Measurements from ENCODE around the gene CNTNAP2.

The CNTNAP2 gene

DNA sequence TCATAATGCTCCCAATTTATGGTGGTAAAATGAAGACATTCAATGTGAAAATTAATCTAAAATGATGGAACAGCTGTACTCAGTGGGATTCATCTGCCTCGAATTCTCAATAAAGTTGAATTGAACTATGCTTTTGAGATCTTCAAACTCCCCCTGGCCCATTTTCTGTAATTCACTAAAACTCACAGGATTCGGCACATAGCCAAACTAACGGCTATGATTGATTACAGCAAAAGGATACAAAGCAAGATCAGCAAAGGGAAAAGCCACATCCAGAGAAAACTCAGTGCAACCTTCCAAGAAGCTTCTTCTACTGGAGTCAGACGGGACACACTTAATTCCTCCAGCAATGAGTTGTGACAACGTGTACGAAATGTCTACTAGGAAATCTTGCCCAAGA is 307.5 kb downstream of the CNTNAP2 start:
- Histone ChIP-seq H3K4me2 (ENCODE audit: insufficient read depth, low read length) (no peak overlapping the region), H3K4me1 (ENCODE audit: insufficient read depth, low read length) (no peaks in the 10 kb centered on the region), H2AFZ (ENCODE audit: low read depth, low read length) (no peak overlapping the region), H3K9me3 (ENCODE audit: insufficient read depth, low read length, severe bottlenecking) (no peaks in the 10 kb centered on the region), H3K27ac (ENCODE audit: low read length) (no peak overlapping the region), H3K79me2 (ENCODE audit: insufficient read depth, low read length) (no peaks in the 10 kb centered on the region), H3K9ac (ENCODE audit: low read depth, low read length) (no peak overlapping the region), H4K20me1 (ENCODE audit: insufficient read depth, low read length) (no peaks in the 10 kb centered on the region), H3K4me3 (ENCODE audit: low read depth in 1 of 2, low read length in 2 of 2) (no peak overlapping the region), H3K36me3 (ENCODE audit: insufficient read depth, low read length) (no peaks in the 10 kb centered on the region), H3K27me3 (ENCODE audit: insufficient read depth, low read length, poor library complexity) (no peaks in the 10 kb centered on the region)
- ATAC-seq (ENCODE audit: insufficient read depth, low read depth) = no peak
- TF ChIP-seq, protein P1, sequence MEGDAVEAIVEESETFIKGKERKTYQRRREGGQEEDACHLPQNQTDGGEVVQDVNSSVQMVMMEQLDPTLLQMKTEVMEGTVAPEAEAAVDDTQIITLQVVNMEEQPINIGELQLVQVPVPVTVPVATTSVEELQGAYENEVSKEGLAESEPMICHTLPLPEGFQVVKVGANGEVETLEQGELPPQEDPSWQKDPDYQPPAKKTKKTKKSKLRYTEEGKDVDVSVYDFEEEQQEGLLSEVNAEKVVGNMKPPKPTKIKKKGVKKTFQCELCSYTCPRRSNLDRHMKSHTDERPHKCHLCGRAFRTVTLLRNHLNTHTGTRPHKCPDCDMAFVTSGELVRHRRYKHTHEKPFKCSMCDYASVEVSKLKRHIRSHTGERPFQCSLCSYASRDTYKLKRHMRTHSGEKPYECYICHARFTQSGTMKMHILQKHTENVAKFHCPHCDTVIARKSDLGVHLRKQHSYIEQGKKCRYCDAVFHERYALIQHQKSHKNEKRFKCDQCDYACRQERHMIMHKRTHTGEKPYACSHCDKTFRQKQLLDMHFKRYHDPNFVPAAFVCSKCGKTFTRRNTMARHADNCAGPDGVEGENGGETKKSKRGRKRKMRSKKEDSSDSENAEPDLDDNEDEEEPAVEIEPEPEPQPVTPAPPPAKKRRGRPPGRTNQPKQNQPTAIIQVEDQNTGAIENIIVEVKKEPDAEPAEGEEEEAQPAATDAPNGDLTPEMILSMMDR (IDR thresholded peaks at IDR 0.05; ENCODE audit: borderline replicate concordance, extremely low read depth, low read length, poor library complexity, severe bottlenecking) = no peak
- TF ChIP-seq EZH2 (IDR thresholded peaks at IDR 0.05; ENCODE audit: borderline replicate concordance, low read depth, low read length, severe bottlenecking) = no peak
- DNase-seq = no peak

DNA sequence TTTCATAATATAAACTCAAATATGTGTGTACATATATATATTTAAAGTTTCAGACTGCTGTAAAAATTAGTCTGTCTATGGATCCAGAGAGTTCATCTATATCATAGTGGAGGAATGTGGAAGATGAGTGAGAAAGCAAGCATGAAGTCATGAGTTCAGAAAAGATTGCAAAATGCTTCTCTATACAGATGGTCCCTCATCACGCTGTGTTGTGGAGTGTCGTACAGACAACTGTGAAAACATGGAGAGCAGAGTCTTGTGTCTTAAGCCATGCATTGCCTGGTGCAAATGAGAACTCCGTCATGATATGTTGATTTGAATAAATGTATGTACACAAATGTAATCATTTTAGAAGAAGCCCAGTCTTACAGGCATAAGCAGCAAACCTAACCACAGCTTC is 316.9 kb downstream of the CNTNAP2 start:
- Histone ChIP-seq H3K36me3 (ENCODE audit: insufficient read depth, low read length) (no peaks in the 10 kb centered on the region), H4K20me1 (ENCODE audit: insufficient read depth, low read length) (no peaks in the 10 kb centered on the region), H3K4me3 (ENCODE audit: low read depth in 1 of 2, low read length in 2 of 2) (no peak overlapping the region), H3K4me2 (ENCODE audit: insufficient read depth, low read length) (no peak overlapping the region), H2AFZ (ENCODE audit: low read depth, low read length) (no peak overlapping the region), H3K9me3 (ENCODE audit: insufficient read depth, low read length, severe bottlenecking) (no peaks in the 10 kb centered on the region), H3K27me3 (ENCODE audit: insufficient read depth, low read length, poor library complexity) (no peaks in the 10 kb centered on the region), H3K79me2 (ENCODE audit: insufficient read depth, low read length) (no peaks in the 10 kb centered on the region), H3K9ac (ENCODE audit: low read depth, low read length) (no peak overlapping the region), H3K27ac (ENCODE audit: low read length) (no peak overlapping the region), H3K4me1 (ENCODE audit: insufficient read depth, low read length) (no peaks in the 10 kb centered on the region)
- ATAC-seq (ENCODE audit: insufficient read depth, low read depth) = no peak
- DNase-seq = no peak
- TF ChIP-seq, protein P1 (IDR thresholded peaks at IDR 0.05; ENCODE audit: borderline replicate concordance, extremely low read depth, low read length, poor library complexity, severe bottlenecking) = no peak
- no peak for TF ChIP-seq EZH2 (IDR thresholded peaks at IDR 0.05; ENCODE audit: borderline replicate concordance, low read depth, low read length, severe bottlenecking)

DNA sequence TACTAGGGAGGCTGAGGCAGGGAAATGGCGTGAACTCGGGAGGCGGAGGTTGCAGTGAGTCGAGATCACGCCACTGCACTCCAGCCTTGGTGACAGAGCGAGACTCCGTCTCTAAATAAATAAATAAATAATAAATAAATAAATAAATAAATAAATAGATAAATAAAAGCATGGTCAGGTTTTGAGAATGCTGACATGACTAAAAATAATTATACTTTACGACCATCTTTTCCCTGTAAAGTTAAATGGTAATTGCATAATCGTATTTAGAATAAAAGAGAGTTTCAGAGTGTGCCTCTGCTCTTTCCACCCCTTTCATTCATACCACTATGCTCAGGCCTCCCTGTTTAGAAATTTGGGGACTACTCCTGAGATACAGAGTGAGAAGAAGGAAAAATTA is 326.5 kb downstream of the CNTNAP2 start:
- Histone ChIP-seq H4K20me1 (ENCODE audit: insufficient read depth, low read length) (no peaks in the 10 kb centered on the region), H3K4me3 (ENCODE audit: low read depth in 1 of 2, low read length in 2 of 2) (no peak overlapping the region), H3K9ac (ENCODE audit: low read depth, low read length) (no peak overlapping the region)

More for the DNA sequence above, 326.5 kb downstream of the CNTNAP2 start:
- H2AFZ ChIP-seq (ENCODE audit: low read depth, low read length) = no peak overlapping the region
- peaks cover 2% of the 10 kb centered on the region for H3K9me3 ChIP-seq (ENCODE audit: insufficient read depth, low read length, severe bottlenecking)
- no peaks in the 10 kb centered on the region for H3K27me3 ChIP-seq (ENCODE audit: insufficient read depth, low read length, poor library complexity)
- H3K36me3 ChIP-seq (ENCODE audit: insufficient read depth, low read length) = no peaks in the 10 kb centered on the region
- no peak overlapping the region for H3K27ac ChIP-seq (ENCODE audit: low read length)
- no peak for ATAC-seq (ENCODE audit: insufficient read depth, low read depth)
- TF ChIP-seq, protein P1 (IDR thresholded peaks at IDR 0.05; ENCODE audit: borderline replicate concordance, extremely low read depth, low read length, poor library complexity, severe bottlenecking) = no peak
- TF ChIP-seq EZH2 (IDR thresholded peaks at IDR 0.05; ENCODE audit: borderline replicate concordance, low read depth, low read length, severe bottlenecking) = no peak
- H3K4me1 ChIP-seq (ENCODE audit: insufficient read depth, low read length) = no peaks in the 10 kb centered on the region
- no peaks in the 10 kb centered on the region for H3K79me2 ChIP-seq (ENCODE audit: insufficient read depth, low read length)
- no peak overlapping the region for H3K4me2 ChIP-seq (ENCODE audit: insufficient read depth, low read length)
- DNase-seq = no peak
